Left lung (tissue), 10 donors: Measurements from ENCODE around the gene GHRL. TPM values are rescaled to one million over a fixed set of nuclear protein-coding genes. Genes with fewer than 3 reads are reported as not detected.
A peak's percentile ranks its signal among the peaks of the same experiment; 100 is the strongest.

ENCODE experiments used
- ATAC-seq: fragments of 200-7000 bp; cut with Tn5 transposase; one replicate; pipeline ENCODE4 v1.9.1; 2020; ENCODE audit warnings: moderate library complexity
- DNase-seq, 4 donors: peaks; one replicate each; pipeline ENCODE4 v3.0.0-alpha.2; 2013 to 2020
- H3K27ac ChIP-seq, 2 donors: fragments of 200-600 bp; sonication (generic) in 1 of 2; one replicate each; pipeline versions ENCODE4 v1.5.0 to v1.8.0; 2020 to 2021
- H3K27me3 ChIP-seq, 2 donors: fragments of 200-600 bp; sonication (generic) in 1 of 2; one replicate each; pipeline versions ENCODE4 v1.5.0 to v1.8.0; 2020 to 2021
- H3K36me3 ChIP-seq, 2 donors: fragments of 200-600 bp; sonication (generic) in 1 of 2; one replicate each; pipeline versions ENCODE4 v1.5.0 to v1.8.0; 2020 to 2021
- H3K4me1 ChIP-seq, 2 donors: fragments of 200-600 bp; one replicate each; pipeline ENCODE4 v1.8.0; 2021
- H3K4me3 ChIP-seq, 2 donors: fragments of 200-600 bp; sonication (generic) in 1 of 2; one replicate each; pipeline versions ENCODE4 v1.5.0 to v1.8.0; 2020 to 2021; ENCODE audit warnings: mild to moderate bottlenecking in 1 of 2
- H3K9me3 ChIP-seq, 2 donors: fragments of 200-600 bp; sonication (generic) in 1 of 2; one replicate each; pipeline versions ENCODE4 v1.5.0 to v1.8.0; 2020 to 2021
- CTCF ChIP-seq, 2 donors: fragments of 200-600 bp; sonication (generic) in 1 of 2; IDR thresholded peaks; one replicate each; pipeline versions ENCODE4 v1.5.0 to v1.8.0; 2021; ENCODE audit warnings: antibody characterized with exemption in 2 of 2
- intact Hi-C, 2 donors: fragments of 100-400 bp; cut with DNase I; formaldehyde crosslinking; loops; one replicate each; pipeline versions ENCODE4 v1.11.2 to v1.14.2; 2022
- polyA plus RNA-seq, 6 donors: library from polyadenylated mRNA; unstranded; fragments of 120-200 nt; gene quantifications; one replicate each; pipeline ENCODE4 v1.2.1, GENCODE V29; 2013; ENCODE audit not compliant: insufficient read length in 6 of 6
- total RNA-seq, 2 donors: library from RNA; stranded (reverse); fragmentation: NEBNext Ultra II Directional; extraction: Animal tissue kit (Norgen Biotek cat#: 25700); gene quantifications; one replicate each; pipeline ENCODE4 v1.2.1, GENCODE V29; 2021
- donor health status: DM: no; HTN: yes; CAD: no.
- donor health status: DM: no; HTN: no; CAD: no.

The GHRL gene
- total and polyA plus RNA-seq, 8 donors, result 0.17 to 195 (median 114) TPM

GRCh38 chr3:10251006-10251405 is 41.7 kb downstream of the GHRL start:
- ATAC-seq (no peak), DNase-seq (no peak)
- H3K36me3 ChIP-seq, result peaks cover 0 to 38% of the 10 kb centered on the region in 2 donors
- no peak overlapping the region for H3K27ac ChIP-seq
- H3K9me3 ChIP-seq, result peaks cover 0 to 3% of the 10 kb centered on the region in 2 donors
- H3K4me1 ChIP-seq, result peaks cover 7 to 60% of the 10 kb centered on the region in 2 donors
- no peak overlapping the region for H3K4me3 ChIP-seq
- no peak for TF ChIP-seq CTCF (IDR thresholded peaks at IDR 0.05)
- no peaks in the 10 kb centered on the region for H3K27me3 ChIP-seq
- intact Hi-C loops, result no loop called here

- Histone ChIP-seq H3K4me1 (peaks cover 7 to 63% of the 10 kb centered on the region in 2 donors), H3K27me3 (no peaks in the 10 kb centered on the region), H3K9me3 (peaks cover 0 to 15% of the 10 kb centered on the region in 2 donors), H3K27ac (no peak overlapping the region), H3K4me3 (peak overlapping the region; percentile 64 to 90), H3K36me3 (peaks cover 0 to 42% of the 10 kb centered on the region in 2 donors)
- TF ChIP-seq CTCF (IDR thresholded peaks at IDR 0.05), result no peak
- no peak for ATAC-seq
- intact Hi-C loops, result no loop called here
- DNase-seq, result no peak
Observed at GRCh38 chr3:10249833-10250232, 42.9 kb downstream of the GHRL start.

- Histone ChIP-seq H3K4me3 (peak overlapping the region; percentile 64 to 90), H3K36me3 (peaks cover 0 to 42% of the 10 kb centered on the region in 2 donors), H3K9me3 (peaks cover 0 to 21% of the 10 kb centered on the region in 2 donors), H3K4me1 (peaks cover 7 to 63% of the 10 kb centered on the region in 2 donors), H3K27ac (peak overlapping the region; percentile 81 to 88), H3K27me3 (no peaks in the 10 kb centered on the region)
- peak; percentile 30 for ATAC-seq
- intact Hi-C loops, result no loop called here
- no peak for TF ChIP-seq CTCF (IDR thresholded peaks at IDR 0.05)
- peak; percentile 12 to 88 (median 29) for DNase-seq
Observed at GRCh38 chr3:10248984-10249748, 43.6 kb downstream of the GHRL start.

GRCh38 chr3:10248184-10248983 is 44.4 kb downstream of the GHRL start, which contains the start of gene TATDN2:
Gene TATDN2, plus strand, starts transcription at chr3:10248459. Its CDS starts 742 bp downstream, at chr3:10249201.
- DNase-seq (peak; percentile 81 to 99 (median 96)), ATAC-seq (peak; percentile 99)
- peaks cover 7 to 59% of the 10 kb centered on the region in 2 donors for H3K4me1 ChIP-seq
- intact Hi-C loops, result no loop called here
- no peaks in the 10 kb centered on the region for H3K27me3 ChIP-seq
- peak within 1 kb of the TSS; percentile 81 to 88 for H3K27ac ChIP-seq
- H3K9me3 ChIP-seq, result peaks cover 0 to 23% of the 10 kb centered on the region in 2 donors
- peak within 1 kb of the TSS; percentile 64 to 90 for H3K4me3 ChIP-seq
- H3K36me3 ChIP-seq, result peaks cover 0 to 42% of the 10 kb centered on the region in 2 donors
- no peak for TF ChIP-seq CTCF (IDR thresholded peaks at IDR 0.05)
